Endothelial cell of umbilical vein (primary cell): ENCODE measurements around the gene PWWP2A. TPM values are rescaled to one million over a fixed set of nuclear protein-coding genes. Genes with fewer than 3 reads are reported as not detected.

ENCODE experiments used
- BruUV-seq: library from RNA; stranded (reverse); fragments of 400-500 nt; replicated peaks from 2 replicates; lab custom pipeline; 2021; lab: Mats Ljungman, UMichigan
- CTCF ChIA-PET: fragments of 300-600, 350-600 bp; sonication (Branson Sonifier 250); formaldehyde crosslinking; loops from one replicate; lab custom pipeline; 2021; ENCODE audit warnings: antibody characterized with exemption, inconsistent platforms; lab: Charles Lee
- POLR2A ChIA-PET: fragments of 300-600, 350-600 bp; sonication (Branson Sonifier 250); formaldehyde crosslinking; loops from one replicate; lab custom pipeline; 2021; ENCODE audit warnings: antibody characterized with exemption, inconsistent platforms; lab: Charles Lee
- DNase-seq: peaks from one replicate; pipeline ENCODE4 v3.0.0-alpha.2; 2011; ENCODE audit warnings: low read depth, low spot score
- FAIRE-seq: peaks from 2 replicates; lab custom pipeline; 2011; peaks lifted over from hg19 to GRCh38; lab: Jason Lieb, UNC
- H2AFZ ChIP-seq: 2 replicates; pipeline ENCODE4 v1.6.0; 2012; ENCODE audit warnings: low read depth, low read length, control low read depth, inconsistent platforms
- H3K27ac ChIP-seq: 2 replicates; pipeline ENCODE4 v1.5.1; 2011; ENCODE audit warnings: low read depth, mild to moderate bottlenecking, control low read depth, low read length, moderate library complexity; ENCODE audit not compliant: insufficient read depth
- H3K27me3 ChIP-seq, 2 experiments: 2 replicates each; pipeline versions ENCODE4 v1.6.0 to v1.6.1; 2011; ENCODE audit warnings: low read length in 2 of 2, mixed read lengths in 1 of 2; ENCODE audit not compliant: control insufficient read depth in 2 of 2, insufficient read depth in 2 of 2
- H3K36me3 ChIP-seq, 2 experiments: 2 replicates in 1 of 2; 3 replicates in 1 of 2; pipeline ENCODE4 v1.5.1; 2011; ENCODE audit warnings: low read length in 2 of 2, mild to moderate bottlenecking in 1 of 2, moderate library complexity in 1 of 2; ENCODE audit not compliant: control insufficient read depth in 2 of 2, insufficient read depth in 2 of 2; ENCODE audit errors: extremely low read depth in 1 of 2
- H3K4me1 ChIP-seq: 3 replicates; pipeline ENCODE4 v1.5.1; 2011; ENCODE audit warnings: mild to moderate bottlenecking, low read length; ENCODE audit not compliant: control insufficient read depth, insufficient read depth; ENCODE audit errors: extremely low read depth
- H3K4me2 ChIP-seq: 2 replicates; pipeline ENCODE4 v1.6.1; 2011; ENCODE audit warnings: low read length, control low read depth, mixed read lengths; ENCODE audit not compliant: insufficient read depth
- H3K4me3 ChIP-seq, 3 experiments: fragments of 200-600 bp in 1 of 3; sonication (generic), shearing (Covaris generic) in 1 of 3; replicated peaks in 1 of 3; 2 replicates each; pipeline ENCODE4 v1.5.1; 2011 to 2016; ENCODE audit warnings: control low read depth in 3 of 3, low read length in 3 of 3, mild to moderate bottlenecking in 2 of 3, inconsistent platforms in 1 of 3, low read depth in 1 of 3, moderate library complexity in 1 of 3; ENCODE audit not compliant: insufficient read depth in 1 of 3
- H3K79me2 ChIP-seq: 2 replicates; pipeline ENCODE4 v1.6.0; 2012; ENCODE audit warnings: low read length, inconsistent platforms; ENCODE audit not compliant: control insufficient read depth, insufficient read depth
- H3K9ac ChIP-seq: replicated peaks from 2 replicates; pipeline ENCODE3; 2011; ENCODE audit warnings: low read length, control low read depth; ENCODE audit not compliant: insufficient read depth; ENCODE audit errors: extremely low read depth
- H3K9me1 ChIP-seq: replicated peaks from 3 replicates; pipeline ENCODE4 v1.6.0; 2011; ENCODE audit warnings: mild to moderate bottlenecking, low read length; ENCODE audit not compliant: control insufficient read depth, insufficient read depth; ENCODE audit errors: extremely low read depth
- H3K9me3 ChIP-seq: replicated peaks from 2 replicates; pipeline ENCODE4 v1.5.1; 2012; ENCODE audit warnings: low read length, inconsistent platforms; ENCODE audit not compliant: control insufficient read depth, insufficient read depth
- H4K20me1 ChIP-seq: replicated peaks from 2 replicates; pipeline ENCODE3; 2011; ENCODE audit warnings: mild to moderate bottlenecking, low read length; ENCODE audit not compliant: control insufficient read depth, insufficient read depth; ENCODE audit errors: extremely low read depth
- EZH2 ChIP-seq: IDR thresholded peaks from 2 replicates; pipeline ENCODE4 v1.6.1; 2012; ENCODE audit warnings: borderline replicate concordance, low read depth, mild to moderate bottlenecking, moderate library complexity, low read length, inconsistent platforms; ENCODE audit not compliant: severe bottlenecking
- FOS ChIP-seq: IDR thresholded peaks from 2 replicates; pipeline ENCODE4 v1.6.1; 2011; ENCODE audit warnings: mild to moderate bottlenecking, low read length, moderate library complexity, borderline replicate concordance; ENCODE audit not compliant: insufficient read depth
- GATA2 ChIP-seq: IDR thresholded peaks from 2 replicates; pipeline ENCODE4 v1.7.0; 2011; ENCODE audit warnings: low read depth, mild to moderate bottlenecking, moderate library complexity, mixed read lengths, low read length; ENCODE audit not compliant: insufficient read length, insufficient read depth
- JUN ChIP-seq: IDR thresholded peaks from 2 replicates; pipeline ENCODE4 v1.6.1; 2011; ENCODE audit warnings: borderline replicate concordance, low read depth; ENCODE audit not compliant: insufficient read length, insufficient read depth
- MYC ChIP-seq: IDR thresholded peaks from one replicate; pipeline ENCODE4 v1.6.1; 2011; ENCODE audit warnings: mild to moderate bottlenecking, low read depth, low read length
- POLR2A ChIP-seq: IDR thresholded peaks from 2 replicates; pipeline ENCODE4 v1.6.1; 2012; ENCODE audit warnings: low read depth, mild to moderate bottlenecking, control low read depth, low read length
- dilution Hi-C: fragments of 300-500 bp; cut with MboI; formaldehyde crosslinking; loops from one replicate; pipeline ENCODE4 v1.15.0; 2019; ENCODE audit warnings: low sequenced_read_pairs; ENCODE audit not compliant: extremely low pct_ligation_motif_present
- intact Hi-C: fragments of 100-400 bp; cut with micrococcal nuclease; formaldehyde crosslinking; loops from one replicate; pipeline ENCODE4 v1.10.0; 2022
- polyA plus RNA-seq, 4 experiments: library from polyadenylated mRNA; depleted of rRNA in 3 of 4; stranded (reverse) in 3 of 4; unstranded in 1 of 4; fragments of >200 nt; gene quantifications; 2 replicates each; pipeline versions ENCODE4 v1.2.1 to v1.2.3, GENCODE V29; 2011 to 2012; ENCODE audit warnings: missing spikeins in 1 of 4
- total RNA-seq: library from RNA; stranded (reverse); gene quantifications from 2 replicates; pipeline ENCODE4 v1.2.3, GENCODE V29; 2021

The PWWP2A gene
- total and polyA plus RNA-seq, 2 donors (not counting 3 experiments of a cell fraction or from before 2014, with no cell fraction given) = 4.6 to 19.3 TPM

- Histone ChIP-seq H3K27ac (no peak overlapping the region), H3K4me2 (no peak overlapping the region), H3K9ac (no peak overlapping the region), H2AFZ (no peak overlapping the region), H3K79me2 (peaks cover 39% of the 10 kb centered on the region), H3K4me1 (peaks cover 2% of the 10 kb centered on the region), H3K27me3 (no peaks in the 10 kb centered on the region), H3K4me3 (no peak overlapping the region), H4K20me1 (no peaks in the 10 kb centered on the region), H3K36me3 (peaks cover 2 to 9% of the 10 kb centered on the region in 2 experiments), H3K9me3 (no peaks in the 10 kb centered on the region), H3K9me1 (no peaks in the 10 kb centered on the region)
- dilution Hi-C loops (no loop called here), intact Hi-C loops (no loop called here)
- TF ChIP-seq EZH2 = no peak
- no peak for TF ChIP-seq POLR2A
- ChIA-PET POLR2A (interaction anchor here (0.7 kb wide), 1 partner anchor 21 kb away, joined by 6 read pairs; no protein-coding TSS in a partner anchor), CTCF (interaction anchor here (1.3 kb wide), 1 partner anchor 17 kb away, joined by 3 read pairs; no protein-coding TSS in a partner anchor)
- BruUV-seq = no TSS peak
- FAIRE-seq = no peak
- DNase-seq = no peak
Observed at GRCh38 chr5:160097991-160098390, 21.3 kb downstream of the PWWP2A start.

GRCh38 chr5:160096178-160096577 lies 23.1 kb downstream of the PWWP2A start:
- H2AFZ ChIP-seq = no peak overlapping the region
- ChIA-PET CTCF (interaction anchor here (0.6 kb wide), 1 partner anchor 74 kb away, joined by 3 read pairs; no protein-coding TSS in a partner anchor), POLR2A (interaction anchor here (0.6 kb wide), 1 partner anchor 14 kb away, joined by 4 read pairs; no protein-coding TSS in a partner anchor)
- intact Hi-C loops = no loop called here
- peaks cover 5 to 9% of the 10 kb centered on the region in 2 experiments for H3K36me3 ChIP-seq
- H3K4me3 ChIP-seq = no peak overlapping the region
- DNase-seq = no peak
- H3K9me3 ChIP-seq = no peaks in the 10 kb centered on the region
- no peak for TF ChIP-seq FOS
- TF ChIP-seq POLR2A = no peak
- no peak for TF ChIP-seq JUN
- TF ChIP-seq MYC = no peak
- no peak for TF ChIP-seq GATA2
- no peaks in the 10 kb centered on the region for H3K27me3 ChIP-seq
- dilution Hi-C loops = no loop called here
- H4K20me1 ChIP-seq = no peaks in the 10 kb centered on the region
- no TSS peak for BruUV-seq
- peaks cover 27% of the 10 kb centered on the region for H3K79me2 ChIP-seq
- no peaks in the 10 kb centered on the region for H3K4me1 ChIP-seq
- no peak overlapping the region for H3K9ac ChIP-seq
- H3K4me2 ChIP-seq = no peak overlapping the region
- FAIRE-seq = no peak
- H3K27ac ChIP-seq = no peak overlapping the region
- no peaks in the 10 kb centered on the region for H3K9me1 ChIP-seq
